ENCODE results near the gene TMPRSS4. TPM values are rescaled to one million over a fixed set of nuclear protein-coding genes. Genes with fewer than 3 reads are reported as not detected.

TMPRSS4 gene
- polyA plus RNA-seq, 1 of the 3 experiments (the other 2 are of a cell fraction), result not detected

GRCh38 chr11:118104491-118104890 is 27.6 kb downstream of the TMPRSS4 start (continued):
- no peak for TF ChIP-seq NFIC (IDR thresholded peaks at IDR 0.05; ENCODE audit: borderline replicate concordance)

GRCh38 chr11:118105657-118106305 is 28.9 kb downstream of the TMPRSS4 start:
- Histone ChIP-seq H3K9ac (no peak overlapping the region), H3K9me3 (no peaks in the 10 kb centered on the region), H3K4me3 (ENCODE audit: low read depth in 2 of 2, low read length in 1 of 2) (no peak overlapping the region), H3K4me2 (no peak overlapping the region), H3K27me3 (ENCODE audit: insufficient read depth) (no peaks in the 10 kb centered on the region; the same call in 1 of the 2 replicates), H3K4me1 (ENCODE audit: control insufficient read depth in 1 of 2, insufficient read depth in 2 of 2, low read depth in 1 of 2, low read length in 1 of 2) (no peaks in the 10 kb centered on the region), H3K9me2 (no peaks in the 10 kb centered on the region), H3F3A (replicated peaks; ENCODE audit: insufficient read depth) (no peaks in the 10 kb centered on the region), H4K20me1 (ENCODE audit: insufficient read depth) (no peaks in the 10 kb centered on the region), H2AFZ (ENCODE audit: low read depth) (no peak overlapping the region), H3K79me2 (ENCODE audit: insufficient read depth) (no peaks in the 10 kb centered on the region), H3K27ac (ENCODE audit: low read depth in 2 of 2, low read length in 1 of 2) (no peak overlapping the region), H3K36me3 (replicated peaks in 1 of 2; ENCODE audit: control insufficient read depth in 1 of 2, insufficient read depth in 2 of 2, low read length in 1 of 2) (no peaks in the 10 kb centered on the region)
- POLR2A ChIA-PET, result no interaction called here
- no peak for DNase-seq
- 58% methylated on average over 4 of the region's 4 CpGs for WGBS (ENCODE audit: low lambda C conversion rate)
- TF ChIP-seq RCOR1 (IDR thresholded peaks at IDR 0.05; ENCODE audit: low read length), result no peak
- TF ChIP-seq TAF1 (IDR thresholded peaks at IDR 0.05; ENCODE audit: borderline replicate concordance, low read depth, low read length), result no peak
- no peak for TF ChIP-seq JUND (IDR thresholded peaks at IDR 0.05)
- CTCF ChIA-PET, result no interaction called here

- CTCF ChIA-PET, result interaction anchor here (1.1 kb wide), 1 partner anchor 64 kb away, joined by 4 read pairs; no protein-coding TSS in a partner anchor
- no peak overlapping the region for H2AFZ ChIP-seq (ENCODE audit: low read depth)
- no peaks in the 10 kb centered on the region for H3K36me3 ChIP-seq (replicated peaks in 1 of 2; ENCODE audit: control insufficient read depth in 1 of 2, insufficient read depth in 2 of 2, low read length in 1 of 2)
- no peaks in the 10 kb centered on the region for H3K79me2 ChIP-seq (ENCODE audit: insufficient read depth)
- H3K9me3 ChIP-seq, result no peaks in the 10 kb centered on the region
- no peak overlapping the region for H3K27ac ChIP-seq (ENCODE audit: low read depth in 2 of 2, low read length in 1 of 2)
- no peaks in the 10 kb centered on the region for H3K4me1 ChIP-seq (ENCODE audit: control insufficient read depth in 1 of 2, insufficient read depth in 2 of 2, low read depth in 1 of 2, low read length in 1 of 2)
- H3K9me2 ChIP-seq, result no peaks in the 10 kb centered on the region
- DNase-seq, result no peak
- WGBS (ENCODE audit: low lambda C conversion rate), result 39% methylated on average over 2 of the region's 2 CpGs
- TF ChIP-seq NRF1 (IDR thresholded peaks at IDR 0.05; ENCODE audit: low read depth, low read length) (no peak), SMC3 (IDR thresholded peaks at IDR 0.05; ENCODE audit: low read depth, low read length) (no peak), RCOR1 (IDR thresholded peaks at IDR 0.05; ENCODE audit: low read length) (no peak)
- H3K4me2 ChIP-seq, result no peak overlapping the region
- no peaks in the 10 kb centered on the region for H3K27me3 ChIP-seq (ENCODE audit: insufficient read depth)
- H3F3A ChIP-seq (replicated peaks; ENCODE audit: insufficient read depth), result no peaks in the 10 kb centered on the region
- H4K20me1 ChIP-seq (ENCODE audit: insufficient read depth), result no peaks in the 10 kb centered on the region
- H3K9ac ChIP-seq, result no peak overlapping the region
- POLR2A ChIA-PET, result no interaction called here
- no peak overlapping the region for H3K4me3 ChIP-seq (ENCODE audit: low read depth in 2 of 2, low read length in 1 of 2)
Observed at GRCh38 chr11:118106789-118107335, 30.0 kb downstream of the TMPRSS4 start.

GRCh38 chr11:118108513-118108912 is 31.6 kb downstream of the TMPRSS4 start:
- 53% methylated on average over 5 of the region's 5 CpGs for WGBS (ENCODE audit: low lambda C conversion rate)
- no peak overlapping the region for H2AFZ ChIP-seq (ENCODE audit: low read depth)
- H3K79me2 ChIP-seq (ENCODE audit: insufficient read depth), result no peaks in the 10 kb centered on the region
- H3K4me3 ChIP-seq (ENCODE audit: low read depth in 2 of 2, low read length in 1 of 2), result no peak overlapping the region
- POLR2A ChIA-PET, result no interaction called here
- DNase-seq, result no peak
- H3K9ac ChIP-seq, result no peak overlapping the region
- no peaks in the 10 kb centered on the region for H3K9me3 ChIP-seq
- H3K36me3 ChIP-seq (replicated peaks in 1 of 2; ENCODE audit: control insufficient read depth in 1 of 2, insufficient read depth in 2 of 2, low read length in 1 of 2), result no peaks in the 10 kb centered on the region
- CTCF ChIA-PET, result interaction anchor here (0.6 to 0.8 kb wide), 2 partner anchors 10 to 270 kb away, joined by 3 read pairs; no protein-coding TSS in a partner anchor
- no peaks in the 10 kb centered on the region for H4K20me1 ChIP-seq (ENCODE audit: insufficient read depth)
- H3K27ac ChIP-seq (ENCODE audit: low read depth in 2 of 2, low read length in 1 of 2), result no peak overlapping the region
- H3F3A ChIP-seq (replicated peaks; ENCODE audit: insufficient read depth), result no peaks in the 10 kb centered on the region
- H3K27me3 ChIP-seq (ENCODE audit: insufficient read depth), result no peaks in the 10 kb centered on the region
- H3K4me1 ChIP-seq (ENCODE audit: control insufficient read depth in 1 of 2, insufficient read depth in 2 of 2, low read depth in 1 of 2, low read length in 1 of 2), result no peaks in the 10 kb centered on the region
- no peaks in the 10 kb centered on the region for H3K9me2 ChIP-seq
- H3K4me2 ChIP-seq, result no peak overlapping the region
- TF ChIP-seq CTCF (IDR thresholded peaks at IDR 0.05), result no peak
- TF ChIP-seq NRF1 (IDR thresholded peaks at IDR 0.05; ENCODE audit: low read depth, low read length), result no peak
- TF ChIP-seq FOSL2 (IDR thresholded peaks at IDR 0.05; ENCODE audit: borderline replicate concordance, low read depth), result no peak
- TF ChIP-seq SMC3 (IDR thresholded peaks at IDR 0.05; ENCODE audit: low read depth, low read length), result no peak
- TF ChIP-seq MEF2A (IDR thresholded peaks at IDR 0.05; ENCODE audit: borderline replicate concordance, low read depth), result no peak
- no peak for TF ChIP-seq FOXJ3 (CRISPR knock-in tag; IDR thresholded peaks at IDR 0.05)
- no peak for TF ChIP-seq POLR2AphosphoS5 (IDR thresholded peaks at IDR 0.05; ENCODE audit: low read depth, low read length)
- no peak for TF ChIP-seq MXI1 (IDR thresholded peaks at IDR 0.05; ENCODE audit: low read depth, low read length)
- no peak for TF ChIP-seq TAF1 (IDR thresholded peaks at IDR 0.05; ENCODE audit: borderline replicate concordance, low read depth, low read length)
- TF ChIP-seq REST (IDR thresholded peaks at IDR 0.05; ENCODE audit: low read depth, low read length), result no peak

All from SK-N-SH (cell line).